T-helper 1 cell treated with Interleukin-12 subunit alpha and Interleukin-12 subunit beta and Interleukin-4 antibody, amounts not matched to agents 30 μg/mL and 1 μg/mL, for 36 hours (primary cell): ENCODE data around the gene AASS.

Experiments used
- H3K27ac Mint-ChIP-seq: one replicate; pipeline ENCODE4 v1.8.0; 2021; ENCODE audit warnings: mild to moderate bottlenecking, mixed read lengths
- H3K27me3 Mint-ChIP-seq: one replicate; pipeline ENCODE4 v1.8.0; 2021; ENCODE audit warnings: low read depth, mixed read lengths
- H3K36me3 Mint-ChIP-seq: one replicate; pipeline ENCODE4 v1.8.0; 2021; ENCODE audit warnings: low read depth, mixed read lengths
- H3K4me1 Mint-ChIP-seq: one replicate; pipeline ENCODE4 v1.8.0; 2021; ENCODE audit warnings: low read depth, mixed read lengths
- H3K4me3 Mint-ChIP-seq: one replicate; pipeline ENCODE4 v1.8.0; 2021; ENCODE audit warnings: mild to moderate bottlenecking, moderate library complexity, mixed read lengths
- H3K9me3 Mint-ChIP-seq: one replicate; pipeline ENCODE4 v1.8.0; 2021; ENCODE audit warnings: mixed read lengths

The AASS gene

GRCh38 chr7:122082160-122082559, 61.9 kb downstream of the AASS start:
- no peak overlapping the region for H3K27ac Mint-ChIP-seq
- no peaks in the 10 kb centered on the region for H3K36me3 Mint-ChIP-seq
- no peaks in the 10 kb centered on the region for H3K4me1 Mint-ChIP-seq
- no peaks in the 10 kb centered on the region for H3K9me3 Mint-ChIP-seq
- H3K27me3 Mint-ChIP-seq, result no peaks in the 10 kb centered on the region
- no peak overlapping the region for H3K4me3 Mint-ChIP-seq

- Mint-ChIP-seq H3K4me3 (no peak overlapping the region), H3K4me1 (no peaks in the 10 kb centered on the region), H3K27ac (no peak overlapping the region), H3K27me3 (no peaks in the 10 kb centered on the region), H3K9me3 (no peaks in the 10 kb centered on the region), H3K36me3 (no peaks in the 10 kb centered on the region)
These were observed 70.4 kb downstream of the AASS start for GRCh38 chr7:122073635-122074034.

DNA sequence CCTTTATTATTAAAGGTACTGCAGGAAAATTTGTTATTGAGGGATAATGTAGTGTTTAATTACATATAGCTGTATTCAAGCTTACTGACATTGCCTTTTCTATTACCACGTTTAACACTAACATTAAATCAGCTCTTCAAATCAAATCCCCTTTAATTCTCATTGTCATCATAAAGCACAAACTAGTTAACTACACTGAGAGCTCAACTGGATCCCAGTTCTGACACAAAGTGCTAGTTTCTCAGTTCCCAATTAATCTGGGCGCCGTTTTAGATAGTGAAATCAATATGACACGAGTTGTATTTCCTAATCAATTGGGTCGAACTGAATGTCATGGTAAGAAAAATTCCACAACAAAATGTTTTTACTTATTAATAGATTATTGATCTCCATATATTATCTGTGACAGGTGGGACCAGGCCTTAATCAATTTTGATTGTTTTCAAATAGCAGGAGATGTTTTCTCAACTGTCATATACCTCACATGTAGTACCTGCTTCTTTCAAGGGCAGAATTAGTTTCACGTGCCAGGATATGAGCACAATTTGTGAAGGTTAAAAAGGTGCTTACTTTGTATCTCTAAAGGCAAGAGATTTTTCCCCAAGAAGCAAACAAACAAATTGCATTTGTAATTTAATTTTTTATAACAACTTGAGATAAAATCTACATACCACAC, 71.0 kb downstream of the AASS start:
- no peaks in the 10 kb centered on the region for H3K27me3 Mint-ChIP-seq
- H3K27ac Mint-ChIP-seq, result no peak overlapping the region
- H3K4me3 Mint-ChIP-seq, result no peak overlapping the region
- H3K36me3 Mint-ChIP-seq, result no peaks in the 10 kb centered on the region
- no peaks in the 10 kb centered on the region for H3K4me1 Mint-ChIP-seq
- no peaks in the 10 kb centered on the region for H3K9me3 Mint-ChIP-seq

DNA sequence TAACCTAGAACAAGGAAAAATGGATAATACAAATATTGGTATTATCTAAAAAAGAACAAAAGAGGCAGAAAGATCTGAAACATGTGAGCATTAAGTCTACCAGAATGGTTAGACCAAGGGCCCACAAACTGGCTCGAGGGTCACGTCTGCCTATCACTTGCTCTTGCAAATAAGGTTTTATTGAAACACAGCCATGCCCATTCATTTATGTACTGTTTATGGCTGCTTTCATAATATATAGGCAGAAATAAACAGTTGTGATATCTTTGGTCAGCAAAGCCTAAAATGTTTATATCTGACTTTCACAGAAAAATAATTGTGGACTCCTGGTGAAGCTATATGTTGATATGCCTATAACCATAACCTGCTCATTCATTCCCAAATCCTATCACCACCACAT, 71.8 kb downstream of the AASS start:
- Mint-ChIP-seq H3K27me3 (no peaks in the 10 kb centered on the region), H3K4me3 (no peak overlapping the region), H3K4me1 (no peaks in the 10 kb centered on the region), H3K36me3 (no peaks in the 10 kb centered on the region), H3K27ac (no peak overlapping the region), H3K9me3 (no peaks in the 10 kb centered on the region)

GRCh38 chr7:122070834-122071233, 73.2 kb downstream of the AASS start:
- Mint-ChIP-seq H3K9me3 (no peaks in the 10 kb centered on the region), H3K4me1 (no peaks in the 10 kb centered on the region), H3K27ac (no peak overlapping the region), H3K27me3 (no peaks in the 10 kb centered on the region), H3K36me3 (no peaks in the 10 kb centered on the region), H3K4me3 (no peak overlapping the region)

- no peaks in the 10 kb centered on the region for H3K27me3 Mint-ChIP-seq
- no peaks in the 10 kb centered on the region for H3K4me1 Mint-ChIP-seq
- H3K4me3 Mint-ChIP-seq, result no peak overlapping the region
- H3K36me3 Mint-ChIP-seq, result no peaks in the 10 kb centered on the region
- no peak overlapping the region for H3K27ac Mint-ChIP-seq
- no peaks in the 10 kb centered on the region for H3K9me3 Mint-ChIP-seq
These were observed 74.0 kb downstream of the AASS start for GRCh38 chr7:122070062-122070461.

- Mint-ChIP-seq H3K4me1 (no peaks in the 10 kb centered on the region), H3K27ac (no peak overlapping the region), H3K9me3 (no peaks in the 10 kb centered on the region), H3K27me3 (peaks cover 3% of the 10 kb centered on the region), H3K36me3 (no peaks in the 10 kb centered on the region), H3K4me3 (no peak overlapping the region)
These were observed 75.0 kb downstream of the AASS start for GRCh38 chr7:122068999-122069398.

GRCh38 chr7:122068046-122068445, 76.0 kb downstream of the AASS start:
- H3K27ac Mint-ChIP-seq, result no peak overlapping the region
- H3K4me3 Mint-ChIP-seq, result no peak overlapping the region
- no peaks in the 10 kb centered on the region for H3K4me1 Mint-ChIP-seq
- H3K27me3 Mint-ChIP-seq, result peaks cover 3% of the 10 kb centered on the region
- no peaks in the 10 kb centered on the region for H3K36me3 Mint-ChIP-seq
- H3K9me3 Mint-ChIP-seq, result no peaks in the 10 kb centered on the region

GRCh38 chr7:122067077-122067476, 77.0 kb downstream of the AASS start:
- Mint-ChIP-seq H3K9me3 (no peaks in the 10 kb centered on the region), H3K27me3 (peaks cover 3% of the 10 kb centered on the region), H3K4me1 (no peaks in the 10 kb centered on the region), H3K4me3 (no peak overlapping the region), H3K36me3 (no peaks in the 10 kb centered on the region), H3K27ac (no peak overlapping the region)

GRCh38 chr7:122064971-122065370, 79.1 kb downstream of the AASS start:
- H3K9me3 Mint-ChIP-seq, result no peaks in the 10 kb centered on the region
- H3K4me1 Mint-ChIP-seq, result no peaks in the 10 kb centered on the region
- H3K36me3 Mint-ChIP-seq, result no peaks in the 10 kb centered on the region
- no peak overlapping the region for H3K27ac Mint-ChIP-seq
- H3K4me3 Mint-ChIP-seq, result no peak overlapping the region
- peaks cover 3% of the 10 kb centered on the region for H3K27me3 Mint-ChIP-seq

DNA sequence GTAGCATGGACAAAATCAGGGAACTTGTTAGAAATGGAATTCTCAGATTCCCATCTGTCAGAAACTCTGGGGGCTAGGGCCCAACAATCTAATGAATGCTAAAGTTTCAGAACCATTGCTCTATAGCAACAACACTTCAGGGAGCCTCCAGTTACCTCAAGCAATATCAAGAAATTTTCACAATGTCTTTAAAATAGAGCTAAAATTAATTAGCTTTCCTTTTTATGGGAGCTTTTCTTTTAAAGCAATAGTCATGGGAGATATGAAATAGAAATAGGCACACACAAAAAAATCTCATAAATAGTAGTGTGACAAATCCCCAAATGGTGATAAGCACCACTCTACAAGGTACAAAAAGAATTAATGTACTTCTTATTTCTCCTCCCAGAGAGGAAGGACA, 80.9 kb downstream of the AASS start:
- Mint-ChIP-seq H3K27ac (no peak overlapping the region), H3K27me3 (peaks cover 3% of the 10 kb centered on the region), H3K36me3 (no peaks in the 10 kb centered on the region), H3K4me1 (no peaks in the 10 kb centered on the region), H3K9me3 (no peaks in the 10 kb centered on the region), H3K4me3 (no peak overlapping the region)

- H3K27me3 Mint-ChIP-seq, result no peaks in the 10 kb centered on the region
- H3K36me3 Mint-ChIP-seq, result no peaks in the 10 kb centered on the region
- no peak overlapping the region for H3K4me3 Mint-ChIP-seq
- no peaks in the 10 kb centered on the region for H3K4me1 Mint-ChIP-seq
- H3K9me3 Mint-ChIP-seq, result no peaks in the 10 kb centered on the region
- H3K27ac Mint-ChIP-seq, result no peak overlapping the region
These were observed 84.5 kb downstream of the AASS start for GRCh38 chr7:122059542-122059941.

GRCh38 chr7:122056977-122057376, 87.1 kb downstream of the AASS start:
- H3K4me3 Mint-ChIP-seq, result no peak overlapping the region
- no peaks in the 10 kb centered on the region for H3K27me3 Mint-ChIP-seq
- no peak overlapping the region for H3K27ac Mint-ChIP-seq
- H3K4me1 Mint-ChIP-seq, result no peaks in the 10 kb centered on the region
- no peaks in the 10 kb centered on the region for H3K36me3 Mint-ChIP-seq
- H3K9me3 Mint-ChIP-seq, result no peaks in the 10 kb centered on the region

DNA sequence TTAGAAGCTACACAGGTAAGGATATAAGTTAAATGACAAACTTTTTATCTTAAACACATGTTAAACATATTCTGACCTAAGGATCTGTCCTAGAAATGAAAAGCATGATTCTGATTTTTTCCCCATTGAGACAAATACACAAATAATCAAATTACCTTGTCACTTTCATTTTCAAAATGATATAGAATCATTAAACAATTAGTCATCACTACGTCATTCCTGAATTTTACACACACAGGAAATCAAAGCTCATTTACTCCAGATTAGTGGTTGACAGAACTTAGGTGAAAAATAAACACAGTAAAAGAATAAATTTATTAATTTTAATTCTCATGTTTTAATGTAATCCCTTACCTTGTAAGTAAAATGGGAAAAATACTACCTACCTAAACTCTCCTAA, 89.0 kb downstream of the AASS start:
- no peaks in the 10 kb centered on the region for H3K9me3 Mint-ChIP-seq
- H3K4me1 Mint-ChIP-seq, result no peaks in the 10 kb centered on the region
- no peaks in the 10 kb centered on the region for H3K27me3 Mint-ChIP-seq
- H3K36me3 Mint-ChIP-seq, result no peaks in the 10 kb centered on the region
- H3K4me3 Mint-ChIP-seq, result no peak overlapping the region
- H3K27ac Mint-ChIP-seq, result no peak overlapping the region

DNA sequence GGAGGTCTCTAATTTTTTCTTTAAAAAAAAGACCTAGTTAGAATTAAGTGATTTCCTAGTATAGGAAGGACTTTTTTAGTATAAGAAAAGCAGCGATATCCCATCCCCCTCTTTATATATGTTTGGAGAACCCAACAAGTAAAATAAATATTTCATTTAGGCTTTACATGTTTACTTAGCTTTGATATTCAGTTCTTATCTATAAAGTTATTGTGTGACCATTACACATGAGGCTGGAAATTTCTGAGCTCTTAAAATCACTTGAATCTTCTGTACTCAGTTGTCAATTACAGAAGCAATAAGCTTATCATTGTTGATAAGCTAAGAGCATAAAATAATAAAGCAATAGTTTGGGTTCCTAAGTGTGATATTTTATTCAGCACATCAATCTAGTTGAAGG, 89.7 kb downstream of the AASS start:
- Mint-ChIP-seq H3K27me3 (no peaks in the 10 kb centered on the region), H3K27ac (no peak overlapping the region), H3K9me3 (no peaks in the 10 kb centered on the region), H3K36me3 (no peaks in the 10 kb centered on the region), H3K4me1 (no peaks in the 10 kb centered on the region), H3K4me3 (no peak overlapping the region)

DNA sequence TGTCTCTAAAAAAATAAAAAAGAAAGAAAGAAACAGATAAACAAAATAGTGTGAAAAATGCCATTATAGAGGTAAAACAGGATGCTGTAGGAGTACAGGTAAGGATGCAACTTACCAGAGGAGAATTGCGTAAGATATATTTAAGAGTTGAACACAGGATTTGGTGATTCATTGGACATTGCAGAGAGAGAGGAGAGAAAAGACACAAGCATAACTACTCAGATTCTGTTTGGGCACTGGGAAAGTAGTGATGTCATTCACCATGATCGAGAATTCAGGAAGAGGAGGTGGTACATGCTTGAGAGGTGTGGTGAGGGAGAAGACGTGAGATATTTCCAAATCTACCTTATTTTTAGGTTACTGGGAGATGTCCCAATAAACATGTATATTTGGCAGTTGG, 97.6 kb downstream of the AASS start:
- Mint-ChIP-seq H3K27ac (no peak overlapping the region), H3K4me1 (no peaks in the 10 kb centered on the region), H3K36me3 (no peaks in the 10 kb centered on the region), H3K4me3 (no peak overlapping the region), H3K27me3 (no peaks in the 10 kb centered on the region), H3K9me3 (no peaks in the 10 kb centered on the region)
